GM10266 (cell line): ENCODE results near the gene LMO7.

Source experiments
- DNase-seq: peaks from one replicate; pipeline ENCODE4 v3.0.0; 2012; ENCODE audit errors: extremely low spot score
- CTCF ChIP-seq: IDR thresholded peaks from 2 replicates; pipeline ENCODE4 v1.5.1; 2012; ENCODE audit warnings: mild to moderate bottlenecking, low read depth; ENCODE audit not compliant: control insufficient read depth, insufficient read depth; ENCODE audit errors: missing control alignments

LMO7 gene

GRCh38 chr13:75873494-75873893, 237.4 kb downstream of the LMO7 start:
- DNase-seq = no peak
- TF ChIP-seq CTCF = no peak

- TF ChIP-seq CTCF = no peak
- DNase-seq = no peak
Measured at GRCh38 chr13:75875450-75875849, 239.3 kb downstream of the LMO7 start.

GRCh38 chr13:75876142-75877050, 240.3 kb downstream of the LMO7 start:
- TF ChIP-seq CTCF = peak; percentile 87
- DNase-seq = peak; percentile 45

- TF ChIP-seq CTCF = no peak
- DNase-seq = no peak
Measured at GRCh38 chr13:75877071-75877470, 240.9 kb downstream of the LMO7 start.

- no peak for DNase-seq
- TF ChIP-seq CTCF = no peak
Measured at GRCh38 chr13:75879656-75880055, 243.5 kb downstream of the LMO7 start.

- DNase-seq = no peak
- no peak for TF ChIP-seq CTCF
Measured at GRCh38 chr13:75881109-75881775, 245.1 kb downstream of the LMO7 start.

GRCh38 chr13:75882261-75882660, 246.1 kb downstream of the LMO7 start:
- TF ChIP-seq CTCF = no peak
- DNase-seq = no peak
